CD14-positive monocyte (primary cell): ENCODE results near the gene MAST4. TPM values are rescaled to one million over a fixed set of nuclear protein-coding genes. Genes with fewer than 3 reads are reported as not detected.

Experiments used
- DNase-seq, 3 donors: peaks; one replicate each; pipeline ENCODE4 v3.0.0-alpha.2; 2011 to 2022
- H2AFZ ChIP-seq: 2 replicates; pipeline ENCODE4 v1.6.0; 2012; ENCODE audit warnings: mild to moderate bottlenecking, low read depth, low read length, inconsistent platforms; ENCODE audit not compliant: insufficient read depth, poor library complexity, severe bottlenecking
- H3K27ac ChIP-seq, 2 donors: 1 replicate in 1 of 2; 2 replicates in 1 of 2; pipeline ENCODE4 v1.5.1; 2012 to 2013; ENCODE audit warnings: low read length in 2 of 2, control low read depth in 1 of 2, inconsistent platforms in 1 of 2, low read depth in 1 of 2, mild to moderate bottlenecking in 1 of 2
- H3K27me3 ChIP-seq, 2 donors: one replicate each; pipeline versions ENCODE4 v1.6.0 to v1.6.1; 2011 to 2013; ENCODE audit warnings: low read length in 2 of 2; ENCODE audit not compliant: control insufficient read depth in 2 of 2, insufficient read depth in 2 of 2
- H3K36me3 ChIP-seq, 2 donors: replicated peaks in 1 of 2; 1 replicate in 1 of 2; 2 replicates in 1 of 2; pipeline versions ENCODE4 v1.5.1 to v1.6.1; 2012 to 2013; ENCODE audit warnings: low read length in 2 of 2, control low read depth in 1 of 2, inconsistent platforms in 1 of 2, mild to moderate bottlenecking in 1 of 2; ENCODE audit not compliant: insufficient read depth in 2 of 2, control insufficient read depth in 1 of 2
- H3K4me1 ChIP-seq, 2 donors: 1 replicate in 1 of 2; 2 replicates in 1 of 2; pipeline versions ENCODE4 v1.5.1 to v1.6.1; 2012 to 2013; ENCODE audit warnings: low read length in 2 of 2, control low read depth in 1 of 2, inconsistent platforms in 1 of 2, mild to moderate bottlenecking in 1 of 2, moderate library complexity in 1 of 2; ENCODE audit not compliant: insufficient read depth in 2 of 2, control insufficient read depth in 1 of 2
- H3K4me2 ChIP-seq: replicated peaks from 2 replicates; pipeline ENCODE3; 2012; ENCODE audit warnings: low read length, moderate library complexity, mild to moderate bottlenecking; ENCODE audit not compliant: poor library complexity, severe bottlenecking; ENCODE audit errors: extremely low read depth
- H3K4me3 ChIP-seq, 3 experiments: fragments of 200-600 bp in 1 of 3; sonication (generic) in 1 of 3; replicated peaks in 1 of 3; 1 replicate in 2 of 3; 2 replicates in 1 of 3; pipeline ENCODE4 v1.5.1; 2011 to 2013; ENCODE audit warnings: low read length in 3 of 3, mild to moderate bottlenecking in 3 of 3, control low read depth in 2 of 3, low read depth in 2 of 3, inconsistent platforms in 1 of 3, moderate library complexity in 1 of 3
- H3K79me2 ChIP-seq: 2 replicates; pipeline ENCODE4 v1.6.0; 2012; ENCODE audit warnings: mild to moderate bottlenecking, control low read depth, inconsistent platforms, low read length, moderate library complexity; ENCODE audit not compliant: insufficient read depth
- H3K9ac ChIP-seq: 2 replicates; pipeline ENCODE4 v1.6.0; 2017; ENCODE audit warnings: low read length, mild to moderate bottlenecking; ENCODE audit not compliant: insufficient read depth, poor library complexity, severe bottlenecking
- H3K9me3 ChIP-seq, 2 donors: replicated peaks in 1 of 2; 1 replicate in 1 of 2; 2 replicates in 1 of 2; pipeline versions ENCODE4 v1.5.1 to v1.6.1; 2012 to 2013; ENCODE audit warnings: low read length in 2 of 2, control low read depth in 1 of 2; ENCODE audit not compliant: control insufficient read depth in 1 of 2, insufficient read depth in 1 of 2
- H4K20me1 ChIP-seq: 2 replicates; pipeline ENCODE4 v1.6.0; 2012; ENCODE audit warnings: mild to moderate bottlenecking, low read length, control low read depth, moderate library complexity; ENCODE audit not compliant: insufficient read depth
- H3K27ac Mint-ChIP-seq, 7 donors: one replicate each; pipeline ENCODE4 v1.8.0; 2020; ENCODE audit warnings: mild to moderate bottlenecking in 7 of 7, mixed read lengths in 7 of 7, moderate library complexity in 6 of 7, inconsistent platforms in 2 of 7
- H3K27me3 Mint-ChIP-seq, 3 donors: one replicate each; pipeline ENCODE4 v1.8.0; 2021 to 2022; ENCODE audit warnings: low read depth in 3 of 3, mild to moderate bottlenecking in 3 of 3, mixed read lengths in 3 of 3, moderate library complexity in 3 of 3, inconsistent platforms in 1 of 3
- H3K36me3 Mint-ChIP-seq, 2 donors: one replicate each; pipeline ENCODE4 v1.8.0; 2020; ENCODE audit warnings: mixed read lengths in 2 of 2, inconsistent platforms in 1 of 2, mild to moderate bottlenecking in 1 of 2
- H3K4me1 Mint-ChIP-seq: one replicate; pipeline ENCODE4 v1.8.0; 2020; ENCODE audit warnings: mild to moderate bottlenecking, mixed read lengths
- H3K4me3 Mint-ChIP-seq, 2 donors: one replicate each; pipeline ENCODE4 v1.8.0; 2020; ENCODE audit warnings: mild to moderate bottlenecking in 2 of 2, mixed read lengths in 2 of 2, moderate library complexity in 1 of 2
- H3K9me3 Mint-ChIP-seq, 7 donors: one replicate each; pipeline ENCODE4 v1.8.0; 2020 to 2022; ENCODE audit warnings: mixed read lengths in 7 of 7, mild to moderate bottlenecking in 6 of 7, moderate library complexity in 6 of 7, inconsistent platforms in 2 of 7
- CTCF ChIP-seq: fragments of 200-600 bp; IDR thresholded peaks from one replicate; pipeline ENCODE4 v1.8.0; 2022; ENCODE audit warnings: antibody characterized with exemption, mild to moderate bottlenecking
- WGBS: methylation state at CpG from one replicate; pipeline ENCODE4 v1.1.5; 2013; ENCODE audit warnings: missing lambda C conversion rate; ENCODE audit not compliant: insufficient coverage; 5-methylcytosine and 5-hydroxymethylcytosine counted together
- intact Hi-C, 2 donors: fragments of 100-400 bp; cut with micrococcal nuclease; formaldehyde crosslinking; loops; one replicate each; pipeline versions ENCODE4 v1.15.0 to v1.15.1; 2023
- polyA plus RNA-seq, 3 donors: library from polyadenylated mRNA; depleted of rRNA in 1 of 3; unstranded in 2 of 3; stranded (reverse) in 1 of 3; fragments of 300-500 nt in 2 of 3; fragments of >200 nt in 1 of 3; fragmentation: Illumina TruSeq in 2 of 3; gene quantifications; 1 replicate in 2 of 3; 2 replicates in 1 of 3; pipeline ENCODE4 v1.2.3, GENCODE V29; 2012 to 2021

The MAST4 gene
- polyA plus RNA-seq, 3 donors, result 0.03 to 0.24 TPM; not detected in 1

- Histone ChIP-seq H4K20me1 (no peaks in the 10 kb centered on the region), H3K36me3 (no peaks in the 10 kb centered on the region), H3K9ac (no peak overlapping the region), H2AFZ (no peak overlapping the region), H3K9me3 (no peaks in the 10 kb centered on the region), H3K27ac (no peak overlapping the region), H3K79me2 (no peaks in the 10 kb centered on the region), H3K27me3 (no peaks in the 10 kb centered on the region), H3K4me1 (peaks cover 26 to 41% of the 10 kb centered on the region in 2 donors), H3K4me3 (no peak overlapping the region), H3K4me2 (no peak overlapping the region)
- H3K4me3 Mint-ChIP-seq, result peak overlapping the region in 1 of 2 donors; percentile 3
- WGBS, result no CpG with 5 or more reads among the region's 4 CpGs
- TF ChIP-seq CTCF, result no peak
- DNase-seq, result no peak
- H3K36me3 Mint-ChIP-seq, result peaks cover 0 to 3% of the 10 kb centered on the region in 2 donors
- H3K27me3 Mint-ChIP-seq, result peaks cover 3 to 4% (median 3%) of the 10 kb centered on the region in 3 donors
- intact Hi-C loops, result no loop called here
- peak overlapping the region in 2 of 7 donors; percentile 16 to 68 for H3K27ac Mint-ChIP-seq
- peaks cover 57% of the 10 kb centered on the region for H3K4me1 Mint-ChIP-seq
- H3K9me3 Mint-ChIP-seq, result peaks cover 0 to 8% (median 3%) of the 10 kb centered on the region in 7 donors
Observed at GRCh38 chr5:66744040-66744439, 147.8 kb downstream of the MAST4 start.

- H3K4me1 Mint-ChIP-seq, result peaks cover 45% of the 10 kb centered on the region
- DNase-seq, result no peak
- Histone ChIP-seq H3K4me1 (peaks cover 16 to 29% of the 10 kb centered on the region in 2 donors), H3K9me3 (no peaks in the 10 kb centered on the region), H3K4me2 (no peak overlapping the region), H2AFZ (no peak overlapping the region), H3K36me3 (no peaks in the 10 kb centered on the region), H4K20me1 (no peaks in the 10 kb centered on the region), H3K9ac (no peak overlapping the region), H3K4me3 (no peak overlapping the region), H3K27ac (no peak overlapping the region), H3K27me3 (no peaks in the 10 kb centered on the region), H3K79me2 (no peaks in the 10 kb centered on the region)
- intact Hi-C loops, result no loop called here
- H3K9me3 Mint-ChIP-seq, result peaks cover 2 to 11% (median 7%) of the 10 kb centered on the region in 7 donors
- H3K27me3 Mint-ChIP-seq, result peaks cover 0 to 3% (median 3%) of the 10 kb centered on the region in 3 donors
- H3K36me3 Mint-ChIP-seq, result peaks cover 0 to 3% of the 10 kb centered on the region in 2 donors
- TF ChIP-seq CTCF, result no peak
- H3K27ac Mint-ChIP-seq, result no peak overlapping the region
- WGBS, result 100% methylated on average over 1 of the region's 5 CpGs
- no peak overlapping the region for H3K4me3 Mint-ChIP-seq
Observed at GRCh38 chr5:66745297-66745696, 149.1 kb downstream of the MAST4 start.
